Lower leg skin (tissue), 4 donors: ENCODE data around the gene CCDC117. TPM values are rescaled to one million over a fixed set of nuclear protein-coding genes. Genes with fewer than 3 reads are reported as not detected.

Experiments used
- DNase-seq, 2 donors: peaks; one replicate each; pipeline ENCODE4 v3.0.0-alpha.2; 2019; ENCODE audit warnings: low spot score in 2 of 2
- H3K4me3 ChIP-seq: fragments of 200-600 bp; sonication (generic); 2 replicates; pipeline ENCODE4 v1.5.1; 2017; ENCODE audit warnings: mild to moderate bottlenecking, low read depth; ENCODE audit not compliant: poor library complexity, severe bottlenecking
- CTCF ChIP-seq, 3 donors: fragments of 450-650 bp; IDR thresholded peaks; one replicate each; pipeline ENCODE4 v1.5.1; 2016; ENCODE audit warnings: antibody characterized with exemption in 3 of 3, mild to moderate bottlenecking in 3 of 3, moderate library complexity in 2 of 3
- POLR2A ChIP-seq, 2 donors: fragments of 450-650 bp; IDR thresholded peaks; one replicate each; pipeline ENCODE4 v1.6.1; 2016 to 2017; ENCODE audit warnings: antibody characterized with exemption in 2 of 2, mild to moderate bottlenecking in 1 of 2, moderate library complexity in 1 of 2
- WGBS, 2 donors: methylation state at CpG; one replicate each; pipeline ENCODE4 v1.1.5; 2018; 5-methylcytosine and 5-hydroxymethylcytosine counted together
- intact Hi-C: fragments of 100-400 bp; cut with DNase I; formaldehyde crosslinking; loops from one replicate; pipeline ENCODE4 v1.15.0; 2023; ENCODE audit warnings: low total_unique reads
- total RNA-seq, 4 donors: library from RNA; depleted of rRNA; stranded (reverse); fragments of >200 nt; gene quantifications; one replicate each; pipeline ENCODE4 v1.1.0, GENCODE V29; 2016

Gene CCDC117
- total RNA-seq, 4 donors from 2014 or later, result 15.1 to 20.8 (median 16.7) TPM

- TF ChIP-seq CTCF (IDR thresholded peaks at IDR 0.05) (no peak), POLR2A (IDR thresholded peaks at IDR 0.05) (no peak)
- 75 to 88% methylated on average over 5 of the region's 5 CpGs for WGBS, 2 donors
- no peak overlapping the region for H3K4me3 ChIP-seq
- intact Hi-C loops, result no loop called here
- no peak for DNase-seq
Observed at GRCh38 chr22:28795932-28796856, 23.7 kb downstream of the CCDC117 start.

GRCh38 chr22:28798810-28799605 lies 26.5 kb downstream of the CCDC117 start:
- intact Hi-C loops, result no loop called here
- peak; percentile 73 to 90 for DNase-seq
- H3K4me3 ChIP-seq, result peak overlapping the region; percentile 83
- 3% methylated on average over 7 of the region's 7 CpGs for WGBS, 2 donors
- TF ChIP-seq CTCF (IDR thresholded peaks at IDR 0.05) (no peak), POLR2A (IDR thresholded peaks at IDR 0.05) (no peak)

- WGBS, 2 donors, result 0 to 1% methylated on average over 26 to 29 of the region's 31 CpGs
- TF ChIP-seq CTCF (IDR thresholded peaks at IDR 0.05) (no peak), POLR2A (IDR thresholded peaks at IDR 0.05) (no peak)
- H3K4me3 ChIP-seq, result peak overlapping the region; percentile 83
- DNase-seq, result peak in 1 of 2 donors; percentile 94
- intact Hi-C loops, result no loop called here
Observed at GRCh38 chr22:28799606-28800307, 27.3 kb downstream of the CCDC117 start.

- intact Hi-C loops, result no loop called here
- TF ChIP-seq POLR2A (IDR thresholded peaks at IDR 0.05) (peak in 1 of 2 donors; percentile 98), CTCF (IDR thresholded peaks at IDR 0.05) (no peak)
- H3K4me3 ChIP-seq, result peak within 1 kb of the TSS; percentile 83
- DNase-seq, result peak; percentile 90 to 99
- 0% methylated on average over 31 to 55 of the region's 78 CpGs for WGBS, 2 donors
Observed at GRCh38 chr22:28800308-28801041, 28.0 kb downstream of the CCDC117 start, which contains the start of gene XBP1. Gene XBP1, minus strand, starts transcription at chr22:28800569.
